Brain pericyte (primary cell): ENCODE data around the gene ARAP2.

Experiments
- DNase-seq: peaks from one replicate; pipeline ENCODE4 v3.0.0-alpha.2; 2012; ENCODE audit warnings: low read depth, low spot score

The ARAP2 gene

DNA sequence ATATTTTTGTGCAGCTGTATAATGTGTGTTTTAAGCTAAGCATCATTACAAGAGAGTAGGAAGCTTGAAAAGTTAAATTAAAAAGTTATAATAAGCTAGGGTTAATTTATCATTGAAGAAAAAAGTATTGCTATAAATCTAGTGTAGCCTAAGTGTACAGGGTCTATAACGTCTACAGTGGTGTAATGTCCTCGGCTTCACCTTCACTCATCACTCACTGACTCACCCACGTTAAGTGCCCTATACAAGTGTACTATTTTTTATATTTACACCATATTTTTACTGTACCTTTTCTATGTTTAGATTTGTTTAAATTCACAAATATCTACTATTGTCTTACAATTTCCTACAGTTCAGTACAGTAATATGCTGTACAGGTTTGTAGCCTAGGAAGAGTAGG is 23.5 kb downstream of the ARAP2 start:
- no peak for DNase-seq

DNA sequence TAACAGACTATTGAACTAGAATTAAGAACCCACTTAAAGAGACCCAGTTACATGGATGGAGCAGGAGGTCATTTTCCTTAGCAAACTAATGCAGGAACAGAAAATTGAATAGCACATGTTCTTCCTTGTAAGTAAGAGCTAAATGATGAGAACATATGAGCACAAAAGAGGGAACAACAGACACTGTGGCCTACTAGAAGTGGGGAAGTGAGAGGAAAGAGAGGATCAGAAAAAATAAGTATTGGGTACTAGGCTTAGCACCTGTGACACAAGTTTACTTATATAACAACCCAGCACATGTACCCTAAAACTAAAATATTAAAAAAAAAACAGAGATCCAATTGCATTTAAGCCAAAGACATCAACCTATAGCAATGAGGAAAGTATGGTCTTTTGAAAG is 26.2 kb downstream of the ARAP2 start:
- DNase-seq = no peak

- DNase-seq = no peak
These were observed 28.7 kb downstream of the ARAP2 start for GRCh38 chr4:36215627-36216026.

GRCh38 chr4:36214735-36215485 is 29.4 kb downstream of the ARAP2 start:
- no peak for DNase-seq

DNA sequence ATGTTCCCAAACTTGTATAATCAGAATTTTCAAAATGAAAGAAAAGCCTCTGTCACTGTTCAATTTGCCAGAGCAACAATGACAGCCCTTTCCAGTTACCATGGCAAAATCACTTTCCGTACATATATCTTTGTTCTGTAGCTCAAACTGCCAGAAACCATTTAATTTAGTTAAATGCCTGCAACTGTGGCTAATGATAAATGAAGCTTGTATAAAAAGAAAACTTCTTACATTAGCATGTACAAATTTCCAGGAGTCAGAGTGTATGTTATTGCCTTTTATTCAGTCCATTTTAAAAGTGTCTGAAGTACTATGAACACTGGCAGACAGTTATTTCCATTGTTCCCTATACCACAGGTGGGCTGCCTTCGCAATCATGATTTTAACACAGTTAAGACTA is 30.3 kb downstream of the ARAP2 start:
- DNase-seq = no peak

DNA sequence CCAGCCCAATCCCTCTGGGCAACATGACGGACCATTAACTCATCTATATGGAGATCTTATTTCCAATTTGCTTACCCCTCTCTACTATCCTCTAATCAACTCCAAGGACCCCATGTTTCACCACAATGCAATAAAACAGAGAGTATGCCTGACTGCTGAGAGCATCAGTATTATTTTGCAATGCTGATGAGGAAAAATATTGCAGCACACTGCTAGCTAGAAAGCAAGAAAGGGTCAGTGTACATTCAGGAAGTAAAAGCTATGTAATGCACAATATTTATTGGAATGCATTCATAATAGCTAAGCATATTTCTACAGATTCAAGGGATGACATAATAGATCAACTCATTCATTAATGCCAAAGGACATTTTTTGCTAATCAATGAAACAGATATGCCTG is 33.2 kb downstream of the ARAP2 start:
- no peak for DNase-seq

GRCh38 chr4:36209941-36210649 is 34.2 kb downstream of the ARAP2 start:
- DNase-seq = no peak

- no peak for DNase-seq
These were observed 35.3 kb downstream of the ARAP2 start for GRCh38 chr4:36208893-36209473.

DNA sequence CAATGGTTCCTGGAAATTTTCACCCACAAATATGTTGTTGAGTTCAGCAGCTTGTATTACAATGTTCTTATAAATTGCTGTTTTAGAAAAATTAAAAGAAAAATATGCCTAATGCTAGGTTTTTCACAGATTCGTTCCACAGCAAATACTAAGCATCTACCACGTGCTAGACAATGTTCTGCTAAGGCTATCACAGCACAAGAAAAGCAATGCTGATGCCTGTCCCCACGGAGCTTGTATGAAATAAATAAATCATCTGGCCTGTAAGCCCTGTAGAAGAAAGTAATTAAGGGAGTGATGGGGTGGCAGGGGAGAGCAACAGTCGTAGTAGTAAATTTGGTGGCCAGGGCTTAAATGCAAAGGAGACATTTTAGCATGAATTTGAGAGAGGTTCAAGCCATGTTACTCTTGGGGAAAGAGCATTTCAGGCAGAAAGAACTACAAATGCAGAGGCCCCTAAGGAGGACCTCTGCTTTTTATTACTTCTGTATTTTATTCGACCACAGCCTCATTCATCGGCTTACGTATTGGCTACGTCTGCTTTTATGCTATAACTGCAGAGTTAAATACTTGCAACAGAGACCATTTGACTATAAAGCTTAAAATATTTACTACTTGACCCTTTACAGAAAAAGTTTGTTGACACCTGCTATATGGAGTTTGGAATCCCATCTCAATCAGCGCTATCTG is 36.3 kb downstream of the ARAP2 start:
- DNase-seq = no peak

GRCh38 chr4:36207367-36207766 is 36.9 kb downstream of the ARAP2 start:
- no peak for DNase-seq

GRCh38 chr4:36206603-36207311 is 37.6 kb downstream of the ARAP2 start:
- no peak for DNase-seq

GRCh38 chr4:36206012-36206411 is 38.3 kb downstream of the ARAP2 start:
- no peak for DNase-seq

- DNase-seq = no peak
These were observed 45.5 kb downstream of the ARAP2 start for GRCh38 chr4:36198861-36199260.

GRCh38 chr4:36198068-36198808 is 46.1 kb downstream of the ARAP2 start:
- no peak for DNase-seq

- DNase-seq = no peak
These were observed 46.8 kb downstream of the ARAP2 start for GRCh38 chr4:36197501-36197900.

DNA sequence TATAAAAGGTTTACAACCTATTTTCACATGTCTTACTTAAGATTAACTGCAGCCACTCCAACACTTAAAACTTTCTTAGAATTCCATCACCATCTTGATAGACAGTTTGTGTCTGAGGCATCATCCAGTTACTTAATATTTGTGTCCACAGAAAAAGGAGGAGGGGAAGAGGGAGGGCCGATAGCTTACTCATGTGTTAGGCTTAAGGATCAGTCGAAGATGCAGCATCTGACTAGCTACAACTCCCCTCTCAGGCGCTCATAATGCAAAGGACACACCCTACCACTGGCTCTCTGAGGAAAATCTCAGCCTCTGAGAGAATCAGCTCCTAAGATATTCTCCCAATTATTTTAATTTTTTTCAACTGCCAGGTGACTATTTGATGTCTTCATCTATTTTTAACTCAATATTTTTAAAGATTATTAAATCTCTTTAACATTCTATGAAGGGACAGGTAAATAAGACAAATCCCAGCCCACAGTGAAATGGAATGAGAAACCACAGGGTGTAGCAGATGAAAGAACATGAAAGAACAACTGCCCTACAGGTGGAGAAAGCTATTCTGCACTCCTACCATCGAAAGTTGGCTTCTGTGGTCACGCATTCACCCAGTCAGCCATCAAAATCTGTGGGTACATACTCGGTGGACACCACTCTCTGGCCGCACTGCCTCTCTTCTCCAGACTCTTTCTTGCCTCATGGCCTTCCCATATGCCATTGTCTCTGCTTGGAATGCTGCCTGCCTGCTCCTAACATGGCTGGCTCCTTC is 48.0 kb downstream of the ARAP2 start:
- no peak for DNase-seq

GRCh38 chr4:36192922-36193321 is 51.4 kb downstream of the ARAP2 start:
- DNase-seq = no peak

- no peak for DNase-seq
These were observed 54.6 kb downstream of the ARAP2 start for GRCh38 chr4:36189511-36190226.

DNA sequence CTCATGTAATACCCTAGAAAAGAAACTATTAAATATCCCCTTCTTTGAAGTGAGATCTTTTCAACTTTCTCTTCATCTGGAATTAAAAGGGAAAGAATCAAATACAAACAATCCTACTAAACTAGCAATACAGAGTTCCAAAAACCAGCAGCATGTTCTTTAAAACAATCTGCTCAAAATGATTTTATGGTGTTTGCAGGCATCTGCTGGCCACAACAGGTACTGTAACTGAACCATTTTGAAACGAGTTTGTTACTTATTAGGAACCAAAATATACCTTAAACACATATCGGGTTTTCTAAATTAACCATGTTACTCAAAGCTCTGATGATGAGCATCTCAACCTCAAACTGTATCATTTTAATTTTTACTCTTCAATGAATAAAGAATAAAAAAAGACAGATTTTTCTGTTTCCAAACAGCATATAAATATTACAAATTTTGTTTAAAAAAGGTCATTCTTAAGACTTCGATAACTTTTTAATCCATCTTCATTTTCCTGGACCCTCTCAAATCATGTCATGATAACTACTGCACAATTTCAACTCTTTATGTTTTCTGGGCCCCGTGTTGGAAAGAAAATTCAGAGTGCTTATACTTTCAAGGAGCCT is 56.5 kb downstream of the ARAP2 start:
- no peak for DNase-seq
